BJ (cell line): ENCODE data around the gene AIPL1. TPM values are rescaled to one million over a fixed set of nuclear protein-coding genes. Genes with fewer than 3 reads are reported as not detected.

Experiments used
- CTCF ChIA-PET: fragments of 350-600 bp; formaldehyde crosslinking; extraction: SDS; loops from one replicate; lab custom pipeline; 2021; ENCODE audit warnings: antibody characterized with exemption, inconsistent platforms; lab: Yijun Ruan, JAX
- POLR2A ChIA-PET: fragments of 300-600 bp; sonication (Branson Sonifier 250); formaldehyde crosslinking; extraction: SDS; loops from one replicate; lab custom pipeline; 2021; ENCODE audit warnings: antibody characterized with exemption; lab: Charles Lee
- DNase-seq: peaks from one replicate; pipeline ENCODE4 v3.0.0-alpha.2; 2011; ENCODE audit warnings: low read depth
- H3K27me3 ChIP-seq: 2 replicates; pipeline ENCODE4 v1.6.0; 2011; ENCODE audit warnings: low read length; ENCODE audit not compliant: control insufficient read depth, insufficient read depth
- H3K36me3 ChIP-seq: 2 replicates; pipeline ENCODE4 v1.5.1; 2011; ENCODE audit warnings: low read length; ENCODE audit not compliant: control insufficient read depth, insufficient read depth
- H3K4me3 ChIP-seq: 2 replicates; pipeline ENCODE4 v1.5.1; 2011; ENCODE audit warnings: low read depth, mild to moderate bottlenecking, control low read depth, low read length
- CTCF ChIP-seq: IDR thresholded peaks from 2 replicates; pipeline ENCODE4 v1.5.1; 2011; ENCODE audit warnings: low read depth, mild to moderate bottlenecking, control low read depth, inconsistent platforms, low read length, moderate library complexity; ENCODE audit not compliant: insufficient read depth
- polyA plus RNA-seq: library from polyadenylated mRNA; depleted of rRNA; stranded (reverse); fragments of >200 nt; gene quantifications from 2 replicates; pipeline ENCODE4 v1.2.3, GENCODE V29; 2011

The AIPL1 gene
- polyA plus RNA-seq, 1 experiment, result not detected

- H3K27me3 ChIP-seq, result no peaks in the 10 kb centered on the region
- POLR2A ChIA-PET, result no interaction called here
- CTCF ChIA-PET, result interaction anchor here (3.0 kb wide), 1 partner anchor 15 kb away, joined by 18 read pairs; no protein-coding TSS in a partner anchor
Observed at GRCh38 chr17:6457688-6458459, 23.0 kb upstream of the AIPL1 start.

GRCh38 chr17:6456914-6457687, 22.2 kb upstream of the AIPL1 start:
- Histone ChIP-seq H3K27me3 (no peaks in the 10 kb centered on the region), H3K4me3 (no peak overlapping the region), H3K36me3 (no peaks in the 10 kb centered on the region)
- DNase-seq, result no peak
- CTCF ChIA-PET, result interaction anchor here (0.9 kb wide), 1 partner anchor 17 kb away, joined by 4 read pairs; no protein-coding TSS in a partner anchor
- TF ChIP-seq CTCF, result no peak
- POLR2A ChIA-PET, result no interaction called here

More at GRCh38 chr17:6457688-6458459, 23.0 kb upstream of the AIPL1 start:
- no peak for TF ChIP-seq CTCF
- H3K36me3 ChIP-seq, result no peaks in the 10 kb centered on the region
- H3K4me3 ChIP-seq, result no peak overlapping the region
- DNase-seq, result no peak

GRCh38 chr17:6456321-6456720, 21.4 kb upstream of the AIPL1 start:
- TF ChIP-seq CTCF, result no peak
- ChIA-PET POLR2A (no interaction called here), CTCF (interaction anchor here (0.9 kb wide), 1 partner anchor 17 kb away, joined by 4 read pairs; no protein-coding TSS in a partner anchor)
- Histone ChIP-seq H3K27me3 (no peaks in the 10 kb centered on the region), H3K36me3 (no peaks in the 10 kb centered on the region), H3K4me3 (no peak overlapping the region)
- no peak for DNase-seq

- POLR2A ChIA-PET, result no interaction called here
- Histone ChIP-seq H3K36me3 (no peaks in the 10 kb centered on the region), H3K4me3 (peak overlapping the region; percentile 1; the same call in 1 of the 2 replicates), H3K27me3 (no peaks in the 10 kb centered on the region)
- TF ChIP-seq CTCF, result no peak
- no peak for DNase-seq
- CTCF ChIA-PET, result interaction anchor here (0.7 kb wide), 1 partner anchor 18 kb away, joined by 3 read pairs; no protein-coding TSS in a partner anchor
Observed at GRCh38 chr17:6455321-6455705, 20.4 kb upstream of the AIPL1 start.
